Posterior vena cava (tissue), 2 donors: Measurements from ENCODE around the gene LINC00305. TPM values are rescaled to one million over a fixed set of nuclear protein-coding genes. Genes with fewer than 3 reads are reported as not detected.

Source experiments
- DNase-seq: peaks from one replicate; pipeline ENCODE4 v3.0.0-alpha.2; 2020; ENCODE audit warnings: low spot score
- intact Hi-C, 2 donors: fragments of 100-400 bp; cut with DNase I; formaldehyde crosslinking; loops; one replicate each; pipeline versions ENCODE4 v1.14.1 to v1.14.2; 2022 to 2023
- total RNA-seq, 2 donors: library from RNA; stranded (reverse); fragmentation: NEBNext Ultra II Directional; extraction: Animal tissue kit (Norgen Biotek cat#: 25700); gene quantifications; one replicate each; pipeline ENCODE4 v1.2.1, GENCODE V29; 2021
- donor health status: DM: yes; HTN: yes; CAD: no.
- donor health status: DM: yes; HTN: yes; CAD: no.

LINC00305 gene
- total RNA-seq, 2 donors from 2014 or later, result not detected

DNA sequence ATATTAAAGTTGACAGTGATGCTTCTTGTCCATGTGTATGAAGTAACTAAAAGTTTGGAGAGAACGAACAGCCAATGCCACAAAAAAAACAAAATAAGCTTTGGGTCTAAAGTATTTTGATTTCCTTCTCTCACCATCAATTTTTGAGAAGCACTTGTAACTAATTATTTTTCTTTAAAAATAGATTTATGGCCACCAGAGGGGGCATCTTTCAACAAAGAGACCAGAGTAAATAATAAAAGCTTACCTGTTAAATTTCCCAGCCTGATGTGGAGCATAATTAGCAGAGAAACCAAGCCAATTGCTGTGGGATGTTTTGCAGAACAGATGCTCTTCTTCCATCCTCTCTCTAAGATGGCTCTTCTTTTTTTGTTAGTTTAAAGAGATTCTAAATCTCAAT is 29.0 kb downstream of the LINC00305 start:
- no peak for DNase-seq
- intact Hi-C loops, result loop anchor here in 1 of 2 donors (2.0 kb wide), 1 partner anchor 41 kb away; no protein-coding TSS in a partner anchor

DNA sequence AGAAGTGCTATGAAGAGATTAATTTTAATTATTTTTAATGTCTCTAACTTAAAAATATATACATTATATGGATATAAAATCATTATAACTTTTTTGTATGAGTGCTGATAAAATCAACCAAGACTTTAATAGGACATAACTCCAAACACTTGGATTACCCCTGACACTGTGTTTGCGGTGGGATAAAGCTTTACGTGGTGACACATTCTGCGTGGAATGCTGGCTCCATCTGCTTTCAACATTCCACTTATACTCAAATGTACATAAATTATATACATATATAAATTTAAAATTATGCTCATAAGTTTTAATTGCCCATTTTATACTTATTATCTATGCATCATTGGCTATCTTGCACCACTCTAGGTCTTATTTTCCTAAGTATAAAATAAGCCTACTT is 30.5 kb downstream of the LINC00305 start:
- DNase-seq, result no peak
- intact Hi-C loops, result loop anchor here in 1 of 2 donors (2.0 kb wide), 1 partner anchor 40 kb away; no protein-coding TSS in a partner anchor

DNA sequence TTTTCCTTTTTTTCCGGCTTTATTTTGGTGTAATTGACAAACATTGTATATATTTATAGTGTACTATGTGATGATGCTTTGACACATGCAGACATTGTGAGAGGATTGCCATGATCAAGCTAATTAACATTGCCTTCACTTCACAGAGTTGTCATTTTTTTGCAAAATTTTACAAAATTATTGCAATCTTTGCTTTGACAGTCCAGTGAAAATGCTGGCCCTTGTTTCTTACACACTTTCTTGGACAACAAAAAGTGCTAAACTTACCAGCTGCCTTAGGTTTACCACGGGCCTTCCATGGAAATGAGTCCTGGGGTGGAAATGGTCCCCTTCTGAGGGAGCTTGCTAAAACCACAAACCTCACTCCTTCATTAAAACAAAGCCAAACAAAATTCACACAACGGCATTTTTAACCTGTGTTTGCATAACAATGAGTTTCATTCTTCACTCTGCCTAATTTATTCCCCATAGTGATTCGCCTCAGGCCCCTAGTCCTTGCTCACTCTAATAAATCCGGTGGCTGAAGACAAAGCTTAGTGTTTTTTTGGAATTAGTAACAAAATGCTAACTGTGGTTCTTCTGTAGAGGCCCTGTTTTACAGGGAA is 32.2 kb downstream of the LINC00305 start:
- intact Hi-C loops, result no loop called here
- DNase-seq, result no peak

DNA sequence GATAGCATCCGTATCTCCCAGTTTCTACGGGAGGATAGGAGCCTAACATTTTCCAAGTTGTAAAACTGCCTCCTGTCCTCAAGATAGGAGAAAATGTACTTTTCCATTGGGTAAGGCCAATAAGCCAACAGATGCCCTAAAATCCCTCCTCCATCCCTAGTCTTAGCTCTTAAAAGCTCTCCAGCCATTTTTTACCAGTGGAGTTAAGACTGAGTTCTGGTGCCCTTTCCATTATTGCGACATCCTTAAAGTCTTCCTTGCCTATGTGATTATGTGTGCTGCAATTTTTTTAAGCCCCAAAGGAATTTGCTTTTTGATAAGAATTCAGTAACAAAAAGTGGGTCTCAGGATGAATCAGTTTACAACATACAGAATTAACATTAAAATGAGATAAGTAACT is 33.0 kb downstream of the LINC00305 start:
- intact Hi-C loops, result no loop called here
- DNase-seq, result no peak

DNA sequence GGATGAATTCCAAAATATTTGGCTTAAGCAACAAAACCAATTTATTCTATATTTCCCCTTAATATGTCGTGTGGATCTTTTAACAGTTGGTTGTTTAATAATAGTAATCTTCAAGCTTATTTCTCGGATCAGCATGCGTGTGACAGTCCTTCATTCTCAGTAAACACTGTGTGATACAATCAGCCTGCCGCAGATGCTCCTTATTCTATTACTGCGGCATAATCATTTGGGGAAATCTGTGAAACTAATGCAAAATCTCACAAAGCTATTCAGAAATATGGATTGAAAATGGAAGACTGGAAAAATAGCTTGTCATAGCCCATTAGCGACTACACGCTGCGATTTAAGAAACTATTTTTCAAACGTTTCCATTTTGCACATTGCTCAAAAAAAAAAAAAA is 36.9 kb downstream of the LINC00305 start:
- DNase-seq, result no peak
- intact Hi-C loops, result no loop called here

DNA sequence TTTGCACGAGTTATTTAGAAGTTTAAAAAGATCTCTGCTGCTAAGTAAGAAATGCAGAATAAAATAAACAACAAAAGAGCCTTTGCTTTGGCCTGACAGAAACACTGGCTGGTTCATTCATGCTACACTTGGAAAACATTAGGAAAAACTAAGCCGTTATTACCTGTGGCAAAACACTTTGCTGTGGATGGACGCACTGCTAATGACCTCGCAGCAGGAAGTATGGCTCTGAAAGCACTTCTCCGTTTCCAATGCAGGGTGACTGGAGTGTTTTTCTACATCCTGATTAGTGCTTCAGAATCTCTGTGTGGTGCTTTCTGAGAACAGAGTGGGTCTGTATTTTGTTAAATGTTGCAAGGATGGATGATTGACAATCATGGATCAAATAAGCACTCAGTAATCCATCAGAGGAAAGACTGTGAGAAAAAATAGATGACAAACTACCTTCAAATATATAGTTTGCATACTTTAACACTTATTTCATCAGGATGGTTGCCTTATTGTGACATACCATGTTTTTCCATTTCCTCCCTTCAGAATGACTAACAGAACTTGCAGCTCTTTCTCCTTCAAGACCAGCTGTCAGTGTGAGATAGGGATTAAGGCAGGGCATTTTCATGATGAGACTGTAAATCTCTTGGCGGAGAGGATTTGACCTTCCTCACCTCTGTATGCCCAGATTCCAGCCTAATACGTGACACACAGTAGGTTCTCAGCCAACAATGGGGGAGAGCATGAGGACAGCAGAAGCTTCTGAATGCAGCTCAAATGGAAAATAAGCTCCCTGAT is 38.0 kb downstream of the LINC00305 start:
- intact Hi-C loops, result no loop called here
- no peak for DNase-seq

DNA sequence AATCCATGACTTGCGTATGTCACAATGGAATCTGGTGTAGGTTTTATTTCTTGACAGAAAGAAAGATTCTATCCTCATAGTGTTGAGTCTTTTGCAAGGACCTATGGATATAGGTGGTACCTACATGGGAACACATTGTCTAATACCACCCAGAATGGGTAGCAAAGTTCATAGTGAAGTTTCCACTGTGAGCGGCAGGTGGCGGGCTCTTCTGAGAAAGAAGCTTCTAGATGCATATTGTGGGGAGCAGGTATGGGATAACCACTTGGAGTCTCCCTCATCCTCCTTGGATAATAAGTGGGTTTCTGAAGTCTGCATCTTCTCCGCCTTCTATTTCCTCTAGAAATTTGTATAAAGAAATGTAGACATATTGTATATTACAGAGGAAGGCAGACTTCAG is 44.9 kb downstream of the LINC00305 start:
- intact Hi-C loops, result loop anchor here in 1 of 2 donors (2.0 to 5.0 kb wide), 2 partner anchors 69 to 502 kb away; no protein-coding TSS in a partner anchor
- DNase-seq, result no peak

DNA sequence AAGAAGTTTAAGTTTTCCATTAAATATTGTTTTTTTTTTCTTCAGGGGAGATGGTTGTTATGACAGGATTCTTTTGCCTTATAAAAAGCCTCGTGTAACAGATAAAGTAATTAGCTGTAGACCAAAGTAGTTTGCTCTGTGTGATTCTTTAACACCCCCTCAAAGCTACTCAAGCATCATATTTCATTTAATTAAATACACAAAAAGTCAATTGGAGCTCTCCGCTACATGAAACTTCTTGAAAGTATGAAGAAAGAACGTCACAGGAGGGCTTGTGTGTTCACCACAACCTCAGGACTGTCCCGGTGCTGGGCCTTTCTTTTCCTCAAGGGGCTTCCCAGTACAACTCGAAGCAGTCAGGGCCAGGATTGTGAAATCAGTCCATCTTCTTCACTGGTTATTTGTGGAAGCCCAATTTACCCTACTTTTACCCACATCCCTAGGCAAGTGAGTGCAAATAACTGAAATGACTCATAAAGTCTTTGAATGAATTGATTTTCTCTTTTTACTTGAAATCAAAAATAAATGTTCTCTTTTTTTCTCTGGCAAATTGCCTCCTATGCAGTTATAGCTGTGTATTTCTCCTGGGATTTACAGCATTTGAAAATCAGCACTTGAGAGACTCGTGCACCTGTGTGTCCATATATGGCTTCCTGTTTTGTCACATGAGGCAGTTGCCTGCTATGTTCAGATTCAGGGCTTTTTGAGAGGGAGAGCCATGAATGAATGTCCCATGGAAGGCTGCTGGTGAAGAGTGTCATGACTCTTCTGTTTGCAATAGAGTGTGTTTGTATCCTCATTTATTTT is 48.6 kb downstream of the LINC00305 start:
- DNase-seq, result no peak
- intact Hi-C loops, result loop anchor here in 1 of 2 donors (5.0 kb wide), 1 partner anchor 498 kb away; no protein-coding TSS in a partner anchor

DNA sequence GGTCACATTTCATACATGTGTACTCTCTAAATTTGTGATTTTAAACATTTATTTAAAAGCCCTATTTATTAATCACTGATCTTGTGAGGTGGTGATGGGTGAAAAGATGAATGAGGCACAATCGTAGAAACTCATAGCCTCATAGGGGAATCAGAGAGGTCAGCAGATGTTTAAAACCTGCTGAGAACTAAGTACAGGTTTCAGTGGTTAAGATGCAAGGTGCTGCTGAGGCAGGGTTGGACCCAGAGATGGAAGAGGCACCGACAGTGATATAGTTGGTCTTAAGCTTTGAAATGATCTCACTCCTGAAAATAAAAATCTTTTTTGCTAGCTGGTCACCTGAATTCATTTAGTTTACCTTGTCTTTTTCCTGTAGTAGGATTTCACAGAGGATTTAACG is 49.6 kb downstream of the LINC00305 start:
- no peak for DNase-seq
- intact Hi-C loops, result no loop called here

DNA sequence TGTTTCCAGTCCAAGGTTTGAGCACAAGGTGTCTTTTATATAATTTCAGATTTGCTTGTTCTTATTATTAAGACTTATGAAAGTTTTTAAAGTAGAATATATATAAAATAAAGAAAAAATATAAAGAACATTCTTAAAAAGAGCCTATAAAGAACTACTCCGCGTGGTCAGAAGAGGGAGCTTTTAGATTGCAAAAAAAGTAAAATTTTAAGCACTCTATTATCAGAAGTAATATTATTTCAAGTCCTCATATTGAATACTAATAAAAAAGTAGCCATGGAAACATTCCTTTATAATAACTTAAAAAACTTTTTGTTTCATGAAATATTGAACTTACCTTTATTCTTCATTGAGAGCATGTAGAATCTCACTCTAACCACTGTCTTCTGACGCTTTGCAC is 51.4 kb downstream of the LINC00305 start:
- intact Hi-C loops, result no loop called here
- no peak for DNase-seq

DNA sequence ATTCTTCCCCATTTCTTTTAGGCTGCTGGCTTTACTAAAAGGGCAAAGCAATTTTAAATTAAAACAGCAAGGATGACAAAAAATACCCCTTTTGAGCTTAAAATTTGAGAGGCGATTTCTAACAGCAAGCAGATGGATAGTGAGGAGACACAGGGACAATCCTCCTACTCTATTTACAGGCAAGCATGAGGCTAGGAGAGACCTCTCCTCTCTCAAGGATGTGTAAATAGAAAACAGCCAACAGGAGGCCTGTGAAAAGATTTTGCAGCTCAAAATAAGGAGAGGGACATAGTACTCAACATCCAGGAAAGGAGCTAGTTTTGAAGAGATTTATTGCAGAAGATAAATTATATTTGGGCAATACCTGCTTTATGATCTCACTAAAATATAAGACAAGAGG is 53.8 kb downstream of the LINC00305 start:
- intact Hi-C loops, result no loop called here
- DNase-seq, result no peak

DNA sequence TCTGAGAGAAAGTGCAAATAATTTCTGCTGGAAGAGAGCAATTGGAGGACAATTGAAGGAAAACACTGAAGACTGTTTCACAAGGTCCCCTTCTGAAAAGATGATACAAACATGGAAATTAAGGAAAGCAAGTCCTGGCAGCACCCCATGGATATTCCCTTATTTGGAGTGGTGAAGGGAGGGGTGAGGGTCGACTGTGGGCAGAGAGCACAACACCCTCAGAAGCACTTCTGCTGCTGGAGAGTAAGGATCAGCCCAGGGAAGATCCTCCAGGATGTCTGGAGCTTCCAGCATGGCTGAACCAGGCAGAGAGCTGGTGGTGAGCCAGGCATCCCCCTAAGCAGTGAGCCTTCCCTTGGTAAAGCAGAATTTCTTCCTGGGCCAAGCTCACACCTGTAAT is 54.7 kb downstream of the LINC00305 start:
- no peak for DNase-seq
- intact Hi-C loops, result no loop called here

DNA sequence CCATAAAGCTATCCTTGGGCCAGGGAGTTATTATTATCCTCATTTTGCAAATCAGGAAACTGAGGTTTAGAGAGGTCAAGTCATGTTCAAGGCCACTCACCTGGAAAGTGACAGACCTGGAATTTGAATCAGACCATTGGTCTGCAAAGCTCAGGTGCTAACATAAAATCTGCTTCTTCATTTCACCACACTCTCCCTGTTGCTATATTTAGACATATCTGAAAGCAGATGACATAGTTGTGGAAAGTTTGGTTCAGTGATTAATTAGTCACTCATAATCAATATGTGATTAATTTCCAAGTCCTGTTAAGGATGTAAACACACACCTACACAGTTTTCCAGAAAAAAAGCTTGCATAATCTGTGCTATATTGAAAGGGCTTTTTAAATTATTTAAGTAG is 57.4 kb downstream of the LINC00305 start:
- DNase-seq, result no peak
- intact Hi-C loops, result no loop called here

DNA sequence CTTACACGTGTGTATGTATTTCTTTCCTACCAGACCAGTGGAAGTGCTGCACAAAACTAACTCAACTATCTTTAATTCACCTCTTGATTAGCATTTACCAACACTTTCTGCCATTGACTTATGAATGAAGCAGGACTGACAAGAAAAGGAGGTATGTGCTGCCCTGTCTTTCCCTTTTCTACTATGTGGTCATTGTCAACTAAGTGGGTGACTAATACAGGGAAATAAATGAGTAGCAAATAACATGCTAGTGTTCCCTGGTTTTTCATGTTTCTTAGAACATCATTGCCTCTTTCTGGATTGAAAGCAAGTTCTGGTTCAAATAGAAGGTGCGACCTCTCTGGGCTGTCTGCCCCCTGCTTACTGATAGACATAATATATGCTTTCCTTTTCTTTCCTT is 58.0 kb downstream of the LINC00305 start:
- DNase-seq, result no peak
- intact Hi-C loops, result no loop called here

DNA sequence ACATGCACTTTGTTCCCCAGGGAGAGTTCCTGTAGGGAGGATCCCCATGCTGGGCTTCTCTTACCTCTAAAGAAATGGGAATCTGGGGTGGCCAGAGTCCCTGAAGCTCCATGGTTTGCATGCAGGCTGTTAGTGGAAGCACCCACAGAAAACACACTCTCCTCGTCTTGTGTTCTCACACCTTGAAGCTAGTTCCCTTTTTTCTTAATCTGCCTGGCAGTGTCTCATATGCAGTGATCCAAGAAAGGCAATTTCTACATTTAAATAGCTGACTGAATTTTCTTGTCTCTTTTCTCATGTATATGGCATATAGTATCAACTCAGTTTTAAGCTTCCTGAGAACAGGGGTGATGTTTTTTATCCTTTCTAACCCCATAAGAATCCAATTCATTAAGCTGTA is 65.0 kb downstream of the LINC00305 start:
- no peak for DNase-seq
- intact Hi-C loops, result no loop called here

DNA sequence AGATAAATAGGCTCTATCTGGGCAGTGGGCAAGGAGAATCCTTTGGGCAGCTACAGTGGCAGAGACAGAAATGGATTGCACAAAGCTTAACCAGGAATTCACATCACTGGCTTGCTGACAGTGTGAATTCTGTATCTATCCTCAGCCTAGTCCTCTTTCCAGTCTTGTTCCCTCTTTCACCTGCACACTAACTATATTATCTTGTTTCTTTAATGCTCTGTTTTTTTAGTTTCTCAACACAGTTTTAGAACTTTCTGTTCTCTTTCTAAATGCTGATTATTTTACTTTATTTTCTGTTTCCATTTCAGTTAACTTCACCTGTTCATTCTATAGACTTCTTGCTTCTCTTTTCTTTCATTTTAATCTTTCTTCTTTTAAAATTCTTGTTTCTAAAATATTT is 66.4 kb downstream of the LINC00305 start:
- DNase-seq, result no peak

DNA sequence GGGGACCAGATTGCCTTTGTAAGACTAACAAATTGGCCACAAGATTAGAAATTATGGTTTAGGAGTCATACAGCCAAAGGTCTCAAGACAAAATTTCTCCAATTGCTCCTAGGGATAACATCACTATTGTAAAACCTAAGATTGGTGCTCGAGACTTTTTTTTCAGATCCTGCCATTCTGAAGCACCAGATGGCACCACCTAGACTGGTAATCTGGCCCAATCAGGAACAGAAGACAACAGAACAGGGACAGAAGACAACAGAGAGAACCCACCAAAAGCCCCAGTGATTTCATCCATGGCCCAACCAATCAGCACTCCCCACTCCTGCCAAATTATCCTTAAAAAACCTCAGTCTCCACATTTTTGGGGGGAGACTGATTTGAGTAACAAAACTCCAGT is 66.8 kb downstream of the LINC00305 start:
- intact Hi-C loops, result no loop called here
- no peak for DNase-seq

More for the DNA sequence above, 66.4 kb downstream of the LINC00305 start:
- intact Hi-C loops, result no loop called here

DNA sequence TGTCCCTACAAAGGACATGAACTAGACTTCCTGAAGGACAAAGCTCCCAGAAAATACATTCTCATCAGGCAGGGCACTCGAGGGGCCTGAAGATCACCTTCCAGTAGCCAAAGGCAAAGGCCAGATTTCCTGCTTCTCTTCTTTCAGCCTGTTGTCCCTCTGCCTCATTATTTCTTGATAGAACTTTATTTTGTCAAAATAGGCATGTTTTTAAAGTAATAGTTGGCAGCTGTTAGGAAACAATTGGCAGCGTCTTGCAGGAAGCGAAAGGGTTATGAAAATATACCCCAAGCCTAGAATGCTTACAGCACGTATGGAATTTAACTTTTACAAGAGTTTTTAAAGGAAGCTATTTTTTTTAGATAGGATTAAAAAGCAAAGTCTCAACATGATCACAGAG is 74.9 kb downstream of the LINC00305 start:
- no peak for DNase-seq
- intact Hi-C loops, result loop anchor here in 1 of 2 donors (10.0 kb wide), 1 partner anchor 631 kb away; no protein-coding TSS in a partner anchor

DNA sequence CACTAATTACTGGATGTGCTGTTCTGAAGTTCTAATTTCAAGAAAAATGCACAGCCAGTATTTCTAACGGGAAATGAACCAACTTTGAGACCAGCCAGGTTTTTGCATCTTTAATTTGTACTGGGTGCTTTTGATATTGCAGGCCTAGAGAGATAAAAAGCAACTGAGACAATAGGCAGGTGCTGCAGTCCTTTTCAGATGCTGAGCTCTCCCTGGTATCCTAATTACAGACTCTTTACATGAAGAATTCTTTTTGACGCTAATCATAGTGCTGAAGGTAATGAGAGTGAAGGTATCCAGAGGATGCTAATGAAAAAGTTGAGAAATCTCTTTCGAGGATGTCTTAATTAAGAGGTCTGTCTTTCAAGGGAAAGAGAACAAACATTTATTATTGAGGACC is 93.9 kb downstream of the LINC00305 start:
- intact Hi-C loops, result no loop called here

DNA sequence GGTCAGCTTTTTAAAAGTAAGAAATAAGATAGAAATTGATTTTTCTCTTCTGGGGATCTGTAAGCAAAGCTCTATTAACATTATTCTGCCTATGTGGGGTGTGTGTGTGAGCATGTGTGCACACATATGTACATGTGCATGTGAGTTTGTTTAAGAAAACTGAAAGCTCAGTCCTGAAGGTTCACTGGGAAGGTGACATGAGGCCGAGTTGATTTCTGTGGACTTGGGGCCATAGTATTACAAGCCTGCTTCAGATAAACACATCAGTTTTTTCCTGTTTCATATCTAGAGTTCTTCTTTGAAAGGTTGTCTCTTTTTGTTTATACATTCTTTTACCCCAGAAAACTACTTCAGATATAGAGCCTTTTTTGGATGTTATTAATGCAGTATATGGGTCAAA is 95.6 kb downstream of the LINC00305 start:
- intact Hi-C loops, result no loop called here
- no peak for DNase-seq

More for the DNA sequence above, 93.9 kb downstream of the LINC00305 start:
- DNase-seq, result no peak
